GM12865 (cell line): Measurements from ENCODE around the gene CCR6.
"Not testable (repeated sequence)": the region's sequence is repeated elsewhere in the genome, so short reads cannot be mapped to it uniquely, and the experiment has no call there.

Experiments used
- DNase-seq: peaks from one replicate; pipeline ENCODE4 v3.0.0; 2010; ENCODE audit warnings: low read depth
- H3K4me3 ChIP-seq: 2 replicates; pipeline ENCODE4 v1.5.1; 2011; ENCODE audit warnings: mild to moderate bottlenecking, low read depth, low read length, control low read depth
- CTCF ChIP-seq: IDR thresholded peaks from 2 replicates; pipeline ENCODE4 v1.5.1; 2011; ENCODE audit warnings: low read length, control low read depth, low read depth, inconsistent platforms; ENCODE audit not compliant: insufficient read depth; ENCODE audit errors: missing control alignments

Gene CCR6

DNA sequence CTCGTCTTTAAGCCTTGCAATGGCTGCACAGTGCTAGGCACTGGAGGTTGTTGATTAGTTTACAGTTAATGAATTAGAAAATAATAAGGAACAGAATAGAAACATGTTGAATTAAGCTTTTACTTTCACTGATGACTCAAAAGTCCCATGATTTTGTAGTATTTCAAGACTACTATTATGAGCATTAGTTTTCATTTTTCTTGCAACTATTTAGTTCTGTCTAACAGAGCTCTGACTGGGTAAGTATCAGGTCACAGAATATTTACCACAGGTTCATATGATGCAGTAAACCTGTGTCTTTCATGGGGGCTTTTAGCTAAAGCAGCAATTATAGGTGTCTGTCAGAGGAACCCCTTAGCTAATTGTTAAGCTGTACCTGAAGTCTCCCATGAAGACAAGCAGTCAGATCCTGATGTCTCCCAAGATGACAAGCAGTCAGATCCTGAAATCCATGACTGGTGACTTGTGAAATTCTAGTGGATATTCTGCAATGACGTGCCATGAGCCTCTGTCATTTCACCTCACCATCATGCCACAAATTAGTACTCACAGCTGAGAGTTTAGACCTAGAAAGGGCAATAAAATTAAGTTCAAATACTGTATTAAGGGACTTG is 43.1 kb downstream of the CCR6 start:
- no peak for DNase-seq
- H3K4me3 ChIP-seq, result no peak overlapping the region
- no peak for TF ChIP-seq CTCF

DNA sequence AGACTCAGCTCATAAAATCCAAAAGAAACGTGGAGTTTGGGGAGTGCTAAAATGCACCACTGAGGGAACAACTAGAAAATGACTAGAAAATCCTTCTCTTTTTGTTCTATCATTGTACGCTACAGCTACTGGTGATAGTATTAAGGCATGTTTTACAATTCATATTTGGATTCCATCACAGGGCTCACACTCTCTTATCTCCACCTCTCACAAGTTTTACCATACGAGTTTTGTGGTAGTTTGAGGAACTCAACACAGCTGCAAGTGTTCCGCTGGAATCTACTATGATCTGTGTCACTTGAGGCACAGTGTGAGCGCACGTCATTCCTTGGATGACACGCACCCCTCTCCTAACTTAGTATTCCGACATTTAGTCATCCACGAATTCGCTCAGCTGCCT is 44.8 kb downstream of the CCR6 start:
- not testable (repeated sequence) for H3K4me3 ChIP-seq, DNase-seq

DNA sequence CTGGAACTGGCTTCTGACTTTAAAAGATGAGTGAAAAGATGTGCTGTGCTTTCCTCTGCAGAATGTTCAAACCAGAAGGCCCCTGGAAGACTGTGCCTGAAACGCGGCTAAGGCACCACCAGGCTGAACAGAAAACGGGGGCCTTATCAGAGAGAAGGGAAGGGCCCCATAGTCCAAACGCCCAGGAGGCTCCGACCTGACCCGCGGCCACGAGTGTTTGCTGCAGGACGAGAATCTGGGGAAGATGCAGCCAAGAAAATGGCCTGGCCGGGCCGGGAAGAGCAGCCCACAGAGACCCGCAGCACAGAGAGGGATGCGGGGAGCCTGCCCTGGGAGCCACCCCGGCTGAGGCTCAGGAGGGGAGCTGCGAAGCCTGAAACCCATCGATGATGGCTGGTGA is 45.4 kb downstream of the CCR6 start:
- not testable (repeated sequence) for H3K4me3 ChIP-seq, DNase-seq

- H3K4me3 ChIP-seq, DNase-seq: not testable (repeated sequence)
Observed at GRCh38 chr6:167169867-167170266, 47.0 kb downstream of the CCR6 start.

DNA sequence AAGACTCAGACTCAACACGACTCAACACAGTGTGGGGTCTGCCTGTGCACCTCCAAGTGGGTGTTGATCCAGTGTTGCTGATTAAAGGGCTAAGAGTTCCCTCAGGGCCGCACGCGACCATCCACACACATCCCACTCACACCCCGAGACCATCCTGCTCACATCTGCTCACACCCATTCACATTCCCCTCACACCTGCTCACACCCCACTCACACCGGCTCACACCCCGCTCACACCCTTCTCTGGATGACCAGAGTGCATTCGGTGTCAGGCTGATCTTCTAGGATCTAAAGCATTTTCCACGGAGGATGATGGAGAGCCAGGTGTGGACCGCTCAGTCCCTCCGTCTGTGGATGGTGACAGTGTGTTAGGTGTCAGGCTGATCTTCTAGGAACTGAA is 48.4 kb downstream of the CCR6 start:
- H3K4me3 ChIP-seq, DNase-seq: not testable (repeated sequence)

GRCh38 chr6:167172011-167172410 is 49.1 kb downstream of the CCR6 start:
- DNase-seq, H3K4me3 ChIP-seq: not testable (repeated sequence)

GRCh38 chr6:167177271-167177670 is 54.4 kb downstream of the CCR6 start:
- H3K4me3 ChIP-seq, result not testable (repeated sequence)

DNA sequence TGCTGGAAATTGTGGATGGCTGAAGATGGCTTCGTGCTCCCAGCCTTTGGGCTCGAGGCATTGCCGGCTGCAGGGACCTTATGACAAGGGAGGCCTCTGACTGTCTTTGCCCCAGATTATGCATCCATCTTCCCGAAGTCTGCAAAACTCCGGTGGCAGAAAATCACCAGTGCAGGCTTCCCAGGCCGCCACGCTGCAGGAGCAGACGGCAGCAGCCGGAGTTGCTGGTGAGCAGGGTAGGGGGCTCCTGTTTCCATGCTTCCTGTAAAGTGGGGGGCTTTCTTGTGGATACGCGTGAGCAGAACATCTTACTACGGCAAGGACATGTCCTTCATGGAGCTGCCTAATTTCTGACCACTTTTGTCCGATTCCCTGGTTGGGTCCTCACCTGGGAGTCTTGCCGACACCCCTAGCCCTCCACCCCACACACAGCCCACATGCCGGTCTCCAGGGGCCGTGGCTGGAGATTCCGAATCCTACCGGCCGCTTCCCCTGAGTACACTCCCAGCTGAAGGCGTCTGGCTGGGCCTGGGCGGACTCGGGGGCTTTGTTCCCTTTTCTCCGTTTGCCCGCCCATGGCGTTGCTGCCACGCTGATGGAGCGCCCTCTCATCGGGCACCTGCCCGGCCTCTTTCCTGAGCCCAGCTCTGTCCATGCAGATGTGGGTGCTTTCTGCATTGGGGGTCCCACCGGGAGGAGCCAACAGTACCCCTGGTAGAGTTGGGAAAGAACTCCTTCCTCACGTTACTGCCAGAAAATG is 56.2 kb downstream of the CCR6 start:
- not testable (repeated sequence) for H3K4me3 ChIP-seq, DNase-seq

More at GRCh38 chr6:167177271-167177670, 54.4 kb downstream of the CCR6 start:
- DNase-seq, result not testable (repeated sequence)

DNA sequence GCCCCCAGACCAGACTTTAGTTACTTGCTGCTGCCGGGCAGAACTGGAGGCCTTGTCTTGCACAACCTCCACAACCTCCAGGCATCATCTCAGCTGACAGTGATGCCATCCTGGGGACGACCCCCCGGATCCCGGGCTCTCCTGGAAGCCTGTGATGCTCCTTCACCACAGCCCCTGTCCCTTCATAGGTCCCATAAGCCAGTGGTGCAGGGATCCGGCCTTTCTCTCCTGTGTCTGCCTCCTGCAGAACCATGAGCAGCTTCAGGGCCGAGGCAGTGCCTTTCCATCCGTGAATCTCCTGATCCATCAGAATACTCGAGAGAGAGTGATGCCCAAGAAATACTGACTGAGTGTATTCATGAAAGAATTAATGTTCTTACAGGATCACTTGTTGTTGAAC is 57.2 kb downstream of the CCR6 start:
- not testable (repeated sequence) for H3K4me3 ChIP-seq, DNase-seq

GRCh38 chr6:167181351-167181750 is 58.5 kb downstream of the CCR6 start:
- DNase-seq, result not testable (repeated sequence)

GRCh38 chr6:167182913-167183314 is 60.0 kb downstream of the CCR6 start:
- H3K4me3 ChIP-seq, DNase-seq: not testable (repeated sequence)

More at GRCh38 chr6:167181351-167181750, 58.5 kb downstream of the CCR6 start:
- H3K4me3 ChIP-seq, result not testable (repeated sequence)

DNA sequence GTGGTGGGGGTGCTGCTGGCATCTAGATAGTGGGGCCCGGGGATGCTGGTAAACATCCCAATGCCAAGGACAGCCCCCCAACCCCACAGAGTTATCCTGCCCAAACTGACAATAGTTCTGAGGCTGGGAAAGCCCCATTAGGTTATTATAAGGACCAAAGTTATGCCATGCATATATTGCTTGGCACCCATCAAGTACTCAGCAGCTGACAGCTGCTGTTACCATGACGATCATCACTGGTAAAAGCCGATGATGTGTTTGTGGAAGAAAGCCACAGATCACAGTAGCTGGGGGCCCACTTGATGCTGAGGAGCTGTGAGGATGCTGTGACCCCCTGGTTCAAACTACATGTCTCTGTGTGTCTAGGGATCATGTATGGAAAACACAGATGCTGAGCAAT is 62.2 kb downstream of the CCR6 start:
- DNase-seq, H3K4me3 ChIP-seq: not testable (repeated sequence)

GRCh38 chr6:167187275-167187674 is 64.4 kb downstream of the CCR6 start:
- not testable (repeated sequence) for DNase-seq, H3K4me3 ChIP-seq
